ENCODE data around the gene CADM4. TPM values are rescaled to one million over a fixed set of nuclear protein-coding genes. Genes with fewer than 3 reads are reported as not detected.

The CADM4 gene
- total and polyA plus RNA-seq, 2 of the 8 experiments (the other 6 are each of a cell fraction or from before 2014, with no cell fraction given) = 13.5 to 25.0 TPM

GRCh38 chr19:43651758-43652545 is 12.3 kb upstream of the CADM4 start:
- CTCF ChIA-PET (ENCODE audit: partially characterized antibody) = interaction anchor here (0.7 to 4.2 kb wide), 24 partner anchors 10 to 1483 kb away, joined by 3 to 32 read pairs (median 4); partner anchors contain the start of genes IRGQ and ZNF576
- Histone ChIP-seq H3K18ac (ENCODE audit: extremely low read depth, low read length) (no peak overlapping the region), H4K20me1 (replicated peaks in 1 of 2; ENCODE audit: control insufficient read depth in 1 of 2, insufficient read depth in 2 of 2, low read length in 2 of 2) (no peaks in the 10 kb centered on the region)

More at GRCh38 chr19:43651758-43652545, 12.3 kb upstream of the CADM4 start:
- no peak overlapping the region for H3K14ac ChIP-seq (ENCODE audit: insufficient read length)
- no peak overlapping the region for H4K91ac ChIP-seq (replicated peaks; ENCODE audit: insufficient read length, low read length)
- no peak overlapping the region for H3K9ac ChIP-seq (replicated peaks in 1 of 4; ENCODE audit: extremely low read depth in 1 of 4, low read depth in 3 of 4, low read length in 3 of 4)
- no peak overlapping the region; the same call in 1 of the 2 replicates for H4K8ac ChIP-seq (ENCODE audit: extremely low read depth, insufficient read depth, low read length)
- H3K23me2 ChIP-seq (ENCODE audit: low read depth, low read length) = no peaks in the 10 kb centered on the region
- TF ChIP-seq RXRA (IDR thresholded peaks at IDR 0.05; ENCODE audit: insufficient read depth, low read depth, low read length) (no peak), TAF7 (optimal IDR thresholded peaks at IDR 0.05; ENCODE audit: borderline replicate concordance, low read depth, low read length) (no peak), NRF1 (IDR thresholded peaks at IDR 0.05; ENCODE audit: low read depth, low read length) (no peak), SIX5 (IDR thresholded peaks at IDR 0.05; ENCODE audit: low read depth, low read length) (no peak), SIN3A (conservative IDR thresholded peaks at IDR 0.05 in 1 of 2, IDR thresholded peaks at IDR 0.05 in 1 of 2; ENCODE audit: low read depth in 1 of 2, low read length in 2 of 2) (no peak), RAD21 (IDR thresholded peaks at IDR 0.05 in 1 of 2, conservative IDR thresholded peaks at IDR 0.05 in 1 of 2; ENCODE audit: low read depth in 2 of 2, low read length in 2 of 2) (peak; percentile 81 to 87), SP4 (IDR thresholded peaks at IDR 0.05; ENCODE audit: low read length) (no peak), CTCF (IDR thresholded peaks at IDR 0.05; ENCODE audit: control extremely low read depth in 1 of 3, insufficient read depth in 1 of 3, low read depth in 1 of 3, low read length in 3 of 3) (peak; percentile 84 to 92 (median 86)), KDM5A (IDR thresholded peaks at IDR 0.05; ENCODE audit: low read length) (no peak)
- H2BK12ac ChIP-seq (ENCODE audit: low read depth, low read length) = no peak overlapping the region
- H2BK15ac ChIP-seq (ENCODE audit: low read length) = no peak overlapping the region
- WGBS, 2 experiments (ENCODE audit: extremely low coverage in 1 of 2, insufficient coverage in 1 of 2, insufficient read length in 1 of 2, insufficient replicate concordance in 2 of 2, low coverage in 1 of 2, low lambda C conversion rate in 2 of 2, missing lambda C conversion rate in 1 of 2) = 80% methylated on average over 14 of the region's 14 CpGs; no CpG with 5 or more reads in 1 of the 2 experiments
- no peaks in the 10 kb centered on the region for H3K27me3 ChIP-seq (replicated peaks in 1 of 4; ENCODE audit: control insufficient read depth in 3 of 4, extremely low read depth in 1 of 4, insufficient read depth in 3 of 4, low read length in 3 of 4)
- H3K4me2 ChIP-seq (ENCODE audit: insufficient read depth in 1 of 2, low read depth in 2 of 2, low read length in 2 of 2) = no peak overlapping the region
- H2BK20ac ChIP-seq (ENCODE audit: low read length) = no peak overlapping the region
- H2BK5ac ChIP-seq (ENCODE audit: low read depth, low read length) = no peak overlapping the region
- no peak overlapping the region for H2BK120ac ChIP-seq (replicated peaks; ENCODE audit: low read depth, low read length)
- no peak overlapping the region for H3K4ac ChIP-seq (replicated peaks; ENCODE audit: insufficient read length, low read depth, low read length)
- no peaks in the 10 kb centered on the region; a peak in 1 of 4 replicates for H3K9me3 ChIP-seq (ENCODE audit: insufficient read depth in 2 of 2, low read depth in 1 of 2, low read length in 1 of 2)
- DNase-seq (ENCODE audit: low read depth in 1 of 2, low spot score in 2 of 2) (peak in 1 of 2 experiments; percentile 80), FAIRE-seq (peak; percentile 82)
- H3K56ac ChIP-seq (replicated peaks; ENCODE audit: insufficient read length, low read depth, low read length) = no peak overlapping the region
- H3K36me3 ChIP-seq (ENCODE audit: control insufficient read depth in 2 of 4, insufficient read depth in 4 of 4, low read length in 3 of 4) = peaks cover 6 to 26% (median 17%) of the 10 kb centered on the region in 4 experiments; a peak in 5 of 8 replicates
- H4K5ac ChIP-seq (ENCODE audit: insufficient read length, low read depth, low read length) = no peak overlapping the region
- H3K4me1 ChIP-seq (replicated peaks in 1 of 4; ENCODE audit: control insufficient read depth in 3 of 4, insufficient read depth in 4 of 4, low read length in 3 of 4) = no peaks in the 10 kb centered on the region; a peak in 1 of 7 replicates
- H3K4me3 ChIP-seq (ENCODE audit: extremely low read depth in 1 of 4, insufficient read depth in 2 of 4, low read depth in 3 of 4, low read length in 4 of 4) = no peak overlapping the region
- H2AFZ ChIP-seq (ENCODE audit: low read length) = no peak overlapping the region
- H2AK5ac ChIP-seq (ENCODE audit: low read depth, low read length) = no peak overlapping the region
- POLR2A ChIA-PET (ENCODE audit: partially characterized antibody) = interaction anchor here (1.2 kb wide), 1 partner anchor 10 kb away, joined by 3 read pairs; no protein-coding TSS in a partner anchor
- no peak overlapping the region for H3K27ac ChIP-seq (ENCODE audit: low read depth, low read length)
- H3K79me2 ChIP-seq (ENCODE audit: control insufficient read depth in 1 of 2, insufficient read depth in 2 of 2, low read length in 2 of 2) = no peaks in the 10 kb centered on the region
- H3K23ac ChIP-seq (ENCODE audit: insufficient read length) = no peak overlapping the region
- H3K79me1 ChIP-seq (ENCODE audit: low read depth, low read length) = no peaks in the 10 kb centered on the region
